Measurements from ENCODE around the gene IKZF3. TPM values are rescaled to one million over a fixed set of nuclear protein-coding genes. Genes with fewer than 3 reads are reported as not detected.
"Not testable (repeated sequence)": the region's sequence is repeated elsewhere in the genome, so short reads cannot be mapped to it uniquely, and the experiment has no call there.

Gene IKZF3
- total and polyA plus RNA-seq, 4 experiments from 2014 or later, result 3.2 to 118 (median 102) TPM

DNA sequence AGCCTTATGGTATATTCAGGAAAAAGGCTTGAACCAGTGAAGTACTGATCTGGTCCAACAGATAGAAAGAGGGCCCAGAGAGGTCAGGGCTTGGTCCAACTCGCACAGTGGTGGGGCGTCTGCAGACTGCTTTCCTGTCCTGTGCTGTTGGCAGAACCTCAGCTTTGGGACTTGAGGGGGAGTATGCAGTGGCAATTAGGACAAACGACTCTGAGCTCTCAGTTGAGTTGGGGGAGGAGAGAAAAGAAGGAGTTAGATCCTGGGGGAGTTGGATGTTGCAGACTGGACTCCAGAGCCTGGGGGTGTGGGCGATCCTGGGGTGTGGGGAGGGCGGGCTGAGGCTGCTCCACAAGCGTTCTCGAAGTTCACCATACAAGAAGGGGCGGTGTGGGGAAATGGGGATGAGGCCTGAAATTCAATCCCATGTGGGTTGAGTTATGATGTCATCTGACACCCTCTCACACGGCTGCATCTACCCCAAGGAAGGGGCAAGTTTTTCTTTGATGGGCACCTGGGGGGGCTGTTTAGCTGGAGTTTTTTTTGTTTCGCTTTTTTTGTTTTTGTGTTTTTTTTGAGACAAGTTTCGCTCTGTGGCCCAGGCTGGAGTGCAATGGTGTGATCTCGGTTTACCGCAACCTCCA is 111.8 kb downstream of the IKZF3 start:
- no peak overlapping the region for H3K27ac ChIP-seq (ENCODE audit: low read depth, low read length)
- no peaks in the 10 kb centered on the region for H3K27me3 Mint-ChIP-seq

DNA sequence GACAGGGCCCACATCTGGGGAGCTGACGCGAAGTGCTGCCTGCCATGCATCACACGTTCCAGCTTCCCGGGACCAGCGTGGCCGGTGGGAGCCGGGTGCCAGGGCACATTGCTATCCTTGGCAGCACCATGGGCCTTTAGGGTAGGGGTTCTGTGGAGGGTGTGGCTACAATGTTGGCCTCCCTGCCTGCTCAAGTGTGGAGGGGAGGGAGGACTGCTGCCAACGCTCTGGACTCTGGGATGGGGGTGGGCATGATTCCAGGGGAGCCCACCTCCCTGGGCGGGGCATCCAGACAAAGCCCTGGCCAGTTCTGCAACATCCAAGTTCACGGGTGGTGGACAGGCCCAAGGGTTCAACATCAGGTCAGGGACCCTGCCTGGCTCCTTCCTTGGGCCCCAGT is 112.5 kb downstream of the IKZF3 start:
- intact Hi-C loops (cut with micrococcal nuclease), result loop anchor here (10.0 kb wide), 1 partner anchor 203 kb away; no protein-coding TSS in a partner anchor
- Histone ChIP-seq H3K4me1 (ENCODE audit: insufficient read depth, low read length) (peaks cover 30% of the 10 kb centered on the region), H3K27me3 (ENCODE audit: insufficient read depth, low read length) (no peaks in the 10 kb centered on the region), H3K9me3 (ENCODE audit: control insufficient read depth in 1 of 2, low read length in 2 of 2) (no peaks in the 10 kb centered on the region), H3K36me3 (ENCODE audit: insufficient read depth, low read length) (no peaks in the 10 kb centered on the region), H3K4me3 (ENCODE audit: low read length in 2 of 2) (no peak overlapping the region), H3K27ac (ENCODE audit: low read depth, low read length) (no peak overlapping the region)
- peaks cover 21 to 36% (median 27%) of the 10 kb centered on the region in 4 donors for H3K4me1 Mint-ChIP-seq
- H3K27ac Mint-ChIP-seq, result peak overlapping the region in 2 of 7 donors; percentile 92 to 98
- DNase-seq, result no peak
- H3K27me3 Mint-ChIP-seq, result no peaks in the 10 kb centered on the region
- CTCF ChIA-PET (ENCODE audit: partially characterized antibody), result interaction anchor here (0.9 to 7.0 kb wide), 5 partner anchors 20 to 229 kb away, joined by 3 to 68 read pairs (median 6); partner anchors contain the start of genes MIEN1 and PSMD3
- H3K36me3 Mint-ChIP-seq, result peaks cover 0 to 7% of the 10 kb centered on the region in 2 donors
- H3K9me3 Mint-ChIP-seq, result peaks cover 0 to 3% (median 0%) of the 10 kb centered on the region in 8 donors
- H3K4me3 Mint-ChIP-seq, result peak overlapping the region in 1 of 8 donors; percentile 76
- POLR2A ChIA-PET (ENCODE audit: partially characterized antibody), result interaction anchor here (5.1 to 5.7 kb wide), 3 partner anchors 21 to 129 kb away, joined by 43 to 59 read pairs (median 53); partner anchors contain the start of gene MIEN1

More for the DNA sequence above, 111.8 kb downstream of the IKZF3 start:
- no peak overlapping the region for H3K4me3 ChIP-seq (ENCODE audit: low read length in 2 of 2)
- H3K36me3 ChIP-seq (ENCODE audit: insufficient read depth, low read length), result no peaks in the 10 kb centered on the region
- H3K27ac Mint-ChIP-seq, result peak overlapping the region; percentile 47 to 98 (median 87)
- DNase-seq, result no peak
- peak overlapping the region in 7 of 8 donors; percentile 47 to 82 (median 61) for H3K4me3 Mint-ChIP-seq
- intact Hi-C loops (cut with micrococcal nuclease), result loop anchor here (10.0 kb wide), 1 partner anchor 202 kb away; no protein-coding TSS in a partner anchor
- peaks cover 0 to 7% of the 10 kb centered on the region in 2 donors for H3K36me3 Mint-ChIP-seq
- peaks cover 37% of the 10 kb centered on the region for H3K4me1 ChIP-seq (ENCODE audit: insufficient read depth, low read length)
- no peaks in the 10 kb centered on the region for H3K9me3 ChIP-seq (ENCODE audit: control insufficient read depth in 1 of 2, low read length in 2 of 2)
- H3K4me1 Mint-ChIP-seq, result peaks cover 28 to 43% (median 34%) of the 10 kb centered on the region in 4 donors
- no peaks in the 10 kb centered on the region for H3K27me3 ChIP-seq (ENCODE audit: insufficient read depth, low read length)
- H3K9me3 Mint-ChIP-seq, result peaks cover 0 to under 1% (median 0%) of the 10 kb centered on the region in 8 donors
- ChIA-PET POLR2A (ENCODE audit: partially characterized antibody) (interaction anchor here (0.8 to 8.1 kb wide), 13 partner anchors 12 to 351 kb away, joined by 3 to 99 read pairs (median 32); partner anchors contain the start of genes FBXL20, IKZF3, LRRC3C and MIEN1), CTCF (ENCODE audit: partially characterized antibody) (interaction anchor here (0.9 to 7.0 kb wide), 16 partner anchors 21 to 228 kb away, joined by 3 to 68 read pairs (median 4); partner anchors contain the start of genes MIEN1 and PSMD3)

- POLR2A ChIA-PET (ENCODE audit: partially characterized antibody), result no interaction called here
- no peak overlapping the region for H3K4me3 Mint-ChIP-seq
Observed at GRCh38 chr17:39751016-39751543, 113.0 kb downstream of the IKZF3 start.

GRCh38 chr17:39750131-39751015 is 113.7 kb downstream of the IKZF3 start:
- Mint-ChIP-seq H3K9me3 (peaks cover 0 to 3% (median 0%) of the 10 kb centered on the region in 8 donors), H3K36me3 (no peaks in the 10 kb centered on the region), H3K4me3 (no peak overlapping the region), H3K27ac (no peak overlapping the region), H3K4me1 (peaks cover 8 to 23% (median 15%) of the 10 kb centered on the region in 4 donors), H3K27me3 (no peaks in the 10 kb centered on the region)
- DNase-seq, result no peak
- Histone ChIP-seq H3K9me3 (ENCODE audit: control insufficient read depth in 1 of 2, low read length in 2 of 2) (no peaks in the 10 kb centered on the region), H3K4me1 (ENCODE audit: insufficient read depth, low read length) (peaks cover 18% of the 10 kb centered on the region), H3K27ac (ENCODE audit: low read depth, low read length) (no peak overlapping the region), H3K4me3 (ENCODE audit: low read length in 2 of 2) (no peak overlapping the region), H3K27me3 (ENCODE audit: insufficient read depth, low read length) (no peaks in the 10 kb centered on the region), H3K36me3 (ENCODE audit: insufficient read depth, low read length) (no peaks in the 10 kb centered on the region)
- POLR2A ChIA-PET (ENCODE audit: partially characterized antibody), result no interaction called here
- intact Hi-C loops (cut with micrococcal nuclease), result loop anchor here (10.0 kb wide), 1 partner anchor 204 kb away; no protein-coding TSS in a partner anchor
- CTCF ChIA-PET (ENCODE audit: partially characterized antibody), result interaction anchor here (2.0 to 7.0 kb wide), 2 partner anchors 20 to 128 kb away, joined by 8 to 68 read pairs; partner anchors contain the start of gene MIEN1

More at GRCh38 chr17:39751016-39751543, 113.0 kb downstream of the IKZF3 start:
- Histone ChIP-seq H3K9me3 (ENCODE audit: control insufficient read depth in 1 of 2, low read length in 2 of 2) (no peaks in the 10 kb centered on the region), H3K4me3 (ENCODE audit: low read length in 2 of 2) (no peak overlapping the region), H3K27me3 (ENCODE audit: insufficient read depth, low read length) (no peaks in the 10 kb centered on the region), H3K27ac (ENCODE audit: low read depth, low read length) (no peak overlapping the region), H3K4me1 (ENCODE audit: insufficient read depth, low read length) (peaks cover 25% of the 10 kb centered on the region), H3K36me3 (ENCODE audit: insufficient read depth, low read length) (no peaks in the 10 kb centered on the region)
- Mint-ChIP-seq H3K27me3 (no peaks in the 10 kb centered on the region), H3K9me3 (peaks cover 0 to 3% (median 0%) of the 10 kb centered on the region in 8 donors), H3K27ac (peak overlapping the region in 2 of 7 donors; percentile 77 to 98), H3K36me3 (peaks cover 0 to 4% of the 10 kb centered on the region in 2 donors), H3K4me1 (peaks cover 15 to 30% (median 22%) of the 10 kb centered on the region in 4 donors)
- intact Hi-C loops (cut with micrococcal nuclease), result loop anchor here (10.0 kb wide), 1 partner anchor 204 kb away; no protein-coding TSS in a partner anchor
- no peak for DNase-seq
- CTCF ChIA-PET (ENCODE audit: partially characterized antibody), result interaction anchor here (7.0 kb wide), 1 partner anchor 129 kb away, joined by 68 read pairs; no protein-coding TSS in a partner anchor

DNA sequence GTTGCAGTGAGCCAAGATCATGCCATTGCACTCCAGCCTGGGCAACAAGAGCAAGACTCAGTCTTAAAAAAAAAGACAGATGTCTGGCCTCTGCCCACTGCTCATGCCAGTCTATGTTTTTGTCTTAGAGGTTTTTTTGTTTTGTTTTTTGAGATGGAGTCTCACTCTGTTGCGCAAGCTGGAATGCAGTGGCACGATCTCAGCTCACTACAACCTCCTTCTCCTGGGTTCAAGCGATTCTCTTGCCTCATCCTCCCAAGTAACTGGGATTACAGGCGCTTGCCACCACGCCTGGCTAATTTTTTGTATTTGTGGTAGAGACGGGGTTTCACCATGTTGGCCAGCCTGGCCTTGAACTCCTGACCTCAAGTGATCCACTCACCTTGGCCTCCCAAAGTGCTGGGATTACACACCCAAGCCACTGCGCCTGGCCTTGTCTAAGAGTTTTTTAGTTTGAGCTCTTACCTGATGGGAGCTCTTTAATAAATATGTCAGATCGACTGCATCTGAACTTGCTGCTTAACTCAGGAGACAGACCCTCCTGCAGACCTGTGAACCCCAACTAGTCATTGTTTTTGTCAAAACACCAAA is 115.6 kb downstream of the IKZF3 start:
- DNase-seq; H3K4me1 ChIP-seq (ENCODE audit: insufficient read depth, low read length); H3K27ac ChIP-seq (ENCODE audit: low read depth, low read length); H3K4me3 Mint-ChIP-seq; intact Hi-C loops (cut with micrococcal nuclease); H3K9me3 ChIP-seq (ENCODE audit: control insufficient read depth in 1 of 2, low read length in 2 of 2); H3K36me3 Mint-ChIP-seq; H3K9me3 Mint-ChIP-seq; H3K27ac Mint-ChIP-seq; H3K36me3 ChIP-seq (ENCODE audit: insufficient read depth, low read length); H3K4me3 ChIP-seq (ENCODE audit: low read length in 2 of 2); H3K27me3 Mint-ChIP-seq; H3K27me3 ChIP-seq (ENCODE audit: insufficient read depth, low read length): not testable (repeated sequence)
- POLR2A ChIA-PET (ENCODE audit: partially characterized antibody), result interaction anchor here (0.6 to 1.0 kb wide), 2 partner anchors 65 to 231 kb away, joined by 3 to 4 read pairs; partner anchors contain the start of gene PSMD3
- H3K4me1 Mint-ChIP-seq, result peaks cover 5 to 16% (median 9%) of the 10 kb centered on the region in 4 donors
- CTCF ChIA-PET (ENCODE audit: partially characterized antibody), result interaction anchor here (2.0 kb wide), 1 partner anchor 18 kb away, joined by 8 read pairs; the partner anchor contains the start of gene MIEN1

GRCh38 chr17:39747745-39748144 is 116.4 kb downstream of the IKZF3 start:
- DNase-seq, result no peak
- Mint-ChIP-seq H3K9me3 (peaks cover 0 to 3% (median 0%) of the 10 kb centered on the region in 8 donors), H3K36me3 (no peaks in the 10 kb centered on the region), H3K4me3 (no peak overlapping the region), H3K27me3 (no peaks in the 10 kb centered on the region), H3K27ac (peak overlapping the region in 1 of 7 donors; percentile 56), H3K4me1 (peaks cover 2 to 9% (median 5%) of the 10 kb centered on the region in 4 donors)
- intact Hi-C loops (cut with micrococcal nuclease), result no loop called here
- no peak overlapping the region for H3K4me3 ChIP-seq (ENCODE audit: low read length in 2 of 2)
- H3K27ac ChIP-seq (ENCODE audit: low read depth, low read length), result no peak overlapping the region
- no peaks in the 10 kb centered on the region for H3K36me3 ChIP-seq (ENCODE audit: insufficient read depth, low read length)
- POLR2A ChIA-PET (ENCODE audit: partially characterized antibody), result interaction anchor here (1.0 kb wide), 1 partner anchor 232 kb away, joined by 4 read pairs; the partner anchor contains the start of gene PSMD3
- H3K9me3 ChIP-seq (ENCODE audit: control insufficient read depth in 1 of 2, low read length in 2 of 2), result no peaks in the 10 kb centered on the region
- H3K27me3 ChIP-seq (ENCODE audit: insufficient read depth, low read length), result no peaks in the 10 kb centered on the region
- CTCF ChIA-PET (ENCODE audit: partially characterized antibody), result interaction anchor here (2.1 kb wide), 1 partner anchor 17 kb away, joined by 7 read pairs; the partner anchor contains the start of gene MIEN1
- peaks cover 1% of the 10 kb centered on the region for H3K4me1 ChIP-seq (ENCODE audit: insufficient read depth, low read length)

All from CD4-positive, alpha-beta memory T cell (primary cell).